WI38 (cell line): ENCODE data around the gene AARS2.
A peak's percentile ranks its signal among the peaks of the same experiment; 100 is the strongest.

Experiments
- H3K4me3 ChIP-seq: 2 replicates; pipeline ENCODE4 v1.5.1; 2011; ENCODE audit warnings: low read depth, mild to moderate bottlenecking, control low read depth, low read length
- CTCF ChIP-seq: IDR thresholded peaks from 2 replicates; pipeline ENCODE4 v1.5.1; 2012; ENCODE audit warnings: low read depth, mild to moderate bottlenecking, control low read depth, low read length

Gene AARS2

GRCh38 chr6:44305200-44305725 lies 7.9 kb downstream of the AARS2 start:
- H3K4me3 ChIP-seq = no peak overlapping the region
- no peak for TF ChIP-seq CTCF

- H3K4me3 ChIP-seq = no peak overlapping the region
- TF ChIP-seq CTCF = peak; percentile 81
Observed at GRCh38 chr6:44304282-44305199, 8.6 kb downstream of the AARS2 start.

GRCh38 chr6:44303842-44304241 lies 9.3 kb downstream of the AARS2 start:
- H3K4me3 ChIP-seq = no peak overlapping the region
- TF ChIP-seq CTCF = no peak

- no peak for TF ChIP-seq CTCF
Observed at GRCh38 chr6:44302856-44303255, 10.3 kb downstream of the AARS2 start.

GRCh38 chr6:44301782-44302564 lies 11.2 kb downstream of the AARS2 start:
- no peak overlapping the region for H3K4me3 ChIP-seq
- no peak for TF ChIP-seq CTCF

More at GRCh38 chr6:44302856-44303255, 10.3 kb downstream of the AARS2 start:
- H3K4me3 ChIP-seq = no peak overlapping the region

GRCh38 chr6:44301106-44301505 lies 12.0 kb downstream of the AARS2 start:
- H3K4me3 ChIP-seq = no peak overlapping the region
- TF ChIP-seq CTCF = no peak

GRCh38 chr6:44300292-44300823 lies 12.8 kb downstream of the AARS2 start:
- no peak for TF ChIP-seq CTCF
- no peak overlapping the region for H3K4me3 ChIP-seq
